ENCODE data around the gene CFB. TPM values are rescaled to one million over a fixed set of nuclear protein-coding genes. Genes with fewer than 3 reads are reported as not detected.

CFB gene
- total and polyA plus RNA-seq, 2 of the 13 experiments (the other 11 are each of a cell fraction or from before 2014, with no cell fraction given) = 171 to 513 TPM

DNA sequence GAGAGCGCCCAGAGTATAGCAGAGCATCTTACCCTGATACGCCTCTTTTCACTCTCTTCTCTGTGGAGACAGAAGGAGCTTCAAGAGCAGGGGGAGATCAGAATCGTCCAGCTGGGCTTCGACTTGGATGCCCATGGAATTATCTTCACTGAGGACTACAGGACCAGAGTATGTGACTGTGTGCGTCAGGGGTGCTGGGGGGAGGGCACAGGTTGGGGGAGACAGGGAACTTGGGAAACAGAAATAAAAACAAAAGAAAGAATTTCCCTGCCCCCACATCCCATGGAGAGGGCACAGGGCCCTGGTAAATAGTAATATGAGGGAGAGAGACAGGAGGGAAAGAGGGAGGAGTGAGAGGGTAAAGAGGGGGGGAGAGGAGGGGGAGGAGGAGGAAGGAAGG is 32.9 kb downstream of the CFB start:
- ChIA-PET POLR2A (interaction anchor here (1.1 to 1.7 kb wide), 3 partner anchors 9 to 33 kb away, joined by 3 to 5 read pairs (median 4); partner anchors contain the start of gene CFB), CTCF (ENCODE audit: low intra/inter-chr PET ratio, low total read pairs) (no interaction called here)
- no peak overlapping the region for H3K9ac ChIP-seq (ENCODE audit: insufficient read depth, low read depth, low read length)
- FAIRE-seq = no peak
- in situ Hi-C loops (cut with HindIII; ENCODE audit: extremely low pct_ligation_motif_present, low pct_unique_long_range_greater_than_20kb) (no loop called here), intact Hi-C loops (cut with micrococcal nuclease; ENCODE audit: unreplicated experiment) (no loop called here)
- no peak for DNase-seq (ENCODE audit: low spot score)
- BruUV-seq (replicated peaks) = no TSS peak
- no peak overlapping the region for H2AFZ ChIP-seq (ENCODE audit: low read length)
- peaks cover 0 to 7% of the 10 kb centered on the region in 2 experiments; a peak in 2 of 5 replicates for H3K36me3 ChIP-seq (replicated peaks in 1 of 2; ENCODE audit: control insufficient read depth in 1 of 2, insufficient read depth in 2 of 2, low read length in 2 of 2)
- TF ChIP-seq ZZZ3 (CRISPR knock-in tag; IDR thresholded peaks at IDR 0.05; ENCODE audit: borderline replicate concordance) (no peak), NFYB (CRISPR knock-in tag; IDR thresholded peaks at IDR 0.05) (no peak), POLR2AphosphoS5 (IDR thresholded peaks at IDR 0.05; ENCODE audit: low read depth, low read length) (no peak), MTA3 (CRISPR knock-in tag; IDR thresholded peaks at IDR 0.05) (no peak), ATF3 (CRISPR knock-in tag; IDR thresholded peaks at IDR 0.05) (no peak)
- peaks cover under 1% of the 10 kb centered on the region for H3K79me2 ChIP-seq (ENCODE audit: insufficient read depth, low read length)
- no peak overlapping the region for H3K4me2 ChIP-seq (ENCODE audit: low read depth, low read length)
- no peak overlapping the region for H3K4me3 ChIP-seq (replicated peaks in 1 of 3; ENCODE audit: insufficient read depth in 1 of 3, low read depth in 2 of 3, low read length in 3 of 3)
- no peak for ATAC-seq
- H3K27ac ChIP-seq (ENCODE audit: extremely low read length, insufficient read depth, low read length) = no peak overlapping the region
- no peaks in the 10 kb centered on the region for H3K9me3 ChIP-seq (ENCODE audit: low read length)
- 88% methylated on average over 5 of the region's 5 CpGs for WGBS (ENCODE audit: low lambda C conversion rate)
- no peaks in the 10 kb centered on the region for H3K27me3 ChIP-seq (ENCODE audit: control insufficient read depth in 1 of 2, insufficient read depth in 2 of 2, low read length in 2 of 2)
- H4K20me1 ChIP-seq (ENCODE audit: insufficient read depth, low read length) = no peaks in the 10 kb centered on the region
- H3K4me1 ChIP-seq (ENCODE audit: insufficient read depth, low read length) = peaks cover 10% of the 10 kb centered on the region

DNA sequence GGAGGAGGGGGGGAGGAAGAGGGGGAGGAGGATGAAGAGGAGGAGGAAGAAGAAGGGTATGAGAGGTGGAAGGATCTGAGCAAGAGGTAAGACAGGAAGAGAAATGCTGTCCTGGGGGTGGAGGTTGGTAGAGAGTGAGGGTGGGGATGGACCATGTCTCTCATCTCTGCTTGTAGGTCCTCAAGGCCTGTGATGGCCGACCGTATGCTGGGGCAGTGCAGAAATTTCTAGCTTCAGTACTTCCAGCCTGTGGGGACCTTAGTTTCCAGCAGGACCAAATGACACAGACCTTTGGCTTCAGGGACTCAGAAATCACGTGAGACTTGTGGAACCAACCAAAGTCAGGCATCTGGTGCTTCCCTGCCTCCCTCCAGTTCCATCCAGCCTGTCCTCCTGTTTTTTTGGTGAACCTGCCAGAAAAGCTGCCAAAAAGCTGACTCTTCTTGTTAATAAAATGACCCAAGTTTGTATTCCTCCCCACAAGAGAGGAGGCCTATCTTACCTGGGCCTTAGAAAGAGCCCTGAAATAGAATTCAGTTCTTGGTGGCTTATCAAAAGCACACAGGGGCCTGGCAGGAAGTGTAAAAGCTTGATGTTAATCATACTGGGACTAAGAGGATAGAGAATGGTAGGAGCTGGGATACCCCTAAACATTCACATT is 33.5 kb downstream of the CFB start:
- H2AFZ ChIP-seq (ENCODE audit: low read length) = no peak overlapping the region
- BruUV-seq (replicated peaks) = no TSS peak
- no peaks in the 10 kb centered on the region for H4K20me1 ChIP-seq (ENCODE audit: insufficient read depth, low read length)
- no peaks in the 10 kb centered on the region for H3K9me3 ChIP-seq (ENCODE audit: low read length)
- no peaks in the 10 kb centered on the region for H3K79me2 ChIP-seq (ENCODE audit: insufficient read depth, low read length)
- ChIA-PET CTCF (ENCODE audit: low intra/inter-chr PET ratio, low total read pairs) (no interaction called here), POLR2A (interaction anchor here (0.8 to 1.7 kb wide), 5 partner anchors 10 to 77 kb away, joined by 3 to 5 read pairs (median 4); partner anchors contain the start of genes CFB, NELFE, SKIC2 and ZBTB12)
- H3K4me2 ChIP-seq (ENCODE audit: low read depth, low read length) = no peak overlapping the region
- intact Hi-C loops (cut with micrococcal nuclease; ENCODE audit: unreplicated experiment) (no loop called here), in situ Hi-C loops (cut with HindIII; ENCODE audit: extremely low pct_ligation_motif_present, low pct_unique_long_range_greater_than_20kb) (no loop called here)
- H3K4me1 ChIP-seq (ENCODE audit: insufficient read depth, low read length) = peaks cover 7% of the 10 kb centered on the region; the same call in 1 of the 2 replicates
- DNase-seq (ENCODE audit: low spot score) = no peak
- 87% methylated on average over 3 of the region's 3 CpGs for WGBS (ENCODE audit: low lambda C conversion rate)
- no peak overlapping the region for H3K27ac ChIP-seq (ENCODE audit: extremely low read length, insufficient read depth, low read length)
- peaks cover 0 to 7% of the 10 kb centered on the region in 2 experiments; a peak in 2 of 5 replicates for H3K36me3 ChIP-seq (replicated peaks in 1 of 2; ENCODE audit: control insufficient read depth in 1 of 2, insufficient read depth in 2 of 2, low read length in 2 of 2)
- no peak overlapping the region for H3K9ac ChIP-seq (ENCODE audit: insufficient read depth, low read depth, low read length)
- H3K27me3 ChIP-seq (ENCODE audit: control insufficient read depth in 1 of 2, insufficient read depth in 2 of 2, low read length in 2 of 2) = no peaks in the 10 kb centered on the region
- no peak for ATAC-seq
- H3K4me3 ChIP-seq (replicated peaks in 1 of 3; ENCODE audit: insufficient read depth in 1 of 3, low read depth in 2 of 3, low read length in 3 of 3) = no peak overlapping the region
- FAIRE-seq = no peak
- TF ChIP-seq FOXO1 (CRISPR knock-in tag; IDR thresholded peaks at IDR 0.05) = no peak
- TF ChIP-seq ZNF839 (CRISPR knock-in tag; IDR thresholded peaks at IDR 0.05; ENCODE audit: borderline replicate concordance) = no peak
- no peak for TF ChIP-seq ETV5 (CRISPR knock-in tag; IDR thresholded peaks at IDR 0.05; ENCODE audit: borderline replicate concordance)
- TF ChIP-seq ZNF83 (CRISPR knock-in tag; IDR thresholded peaks at IDR 0.05; ENCODE audit: borderline replicate concordance) = no peak
- peak; percentile 46 for TF ChIP-seq PCBP2 (optimal IDR thresholded peaks at IDR 0.05; ENCODE audit: low read depth, low read length, poor library complexity, severe bottlenecking)
- no peak for TF ChIP-seq ZNF619 (CRISPR knock-in tag; IDR thresholded peaks at IDR 0.05)
- TF ChIP-seq TSC22D2 (CRISPR knock-in tag; IDR thresholded peaks at IDR 0.05; ENCODE audit: borderline replicate concordance) = no peak
- no peak for TF ChIP-seq MTF1 (CRISPR knock-in tag; IDR thresholded peaks at IDR 0.05)
- TF ChIP-seq NFYB (CRISPR knock-in tag; IDR thresholded peaks at IDR 0.05) = no peak
- TF ChIP-seq CC2D1A (CRISPR knock-in tag; IDR thresholded peaks at IDR 0.05) = no peak
- no peak for TF ChIP-seq ZSCAN21 (CRISPR knock-in tag; IDR thresholded peaks at IDR 0.05; ENCODE audit: borderline replicate concordance)
- TF ChIP-seq, protein P1, sequence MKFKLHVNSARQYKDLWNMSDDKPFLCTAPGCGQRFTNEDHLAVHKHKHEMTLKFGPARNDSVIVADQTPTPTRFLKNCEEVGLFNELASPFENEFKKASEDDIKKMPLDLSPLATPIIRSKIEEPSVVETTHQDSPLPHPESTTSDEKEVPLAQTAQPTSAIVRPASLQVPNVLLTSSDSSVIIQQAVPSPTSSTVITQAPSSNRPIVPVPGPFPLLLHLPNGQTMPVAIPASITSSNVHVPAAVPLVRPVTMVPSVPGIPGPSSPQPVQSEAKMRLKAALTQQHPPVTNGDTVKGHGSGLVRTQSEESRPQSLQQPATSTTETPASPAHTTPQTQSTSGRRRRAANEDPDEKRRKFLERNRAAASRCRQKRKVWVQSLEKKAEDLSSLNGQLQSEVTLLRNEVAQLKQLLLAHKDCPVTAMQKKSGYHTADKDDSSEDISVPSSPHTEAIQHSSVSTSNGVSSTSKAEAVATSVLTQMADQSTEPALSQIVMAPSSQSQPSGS (CRISPR knock-in tag; IDR thresholded peaks at IDR 0.05) = no peak
- peak; percentile 76 for TF ChIP-seq HNRNPK (IDR thresholded peaks at IDR 0.05; ENCODE audit: low read depth, low read length, poor library complexity, severe bottlenecking)
- TF ChIP-seq ETV6 (CRISPR knock-in tag; conservative IDR thresholded peaks at IDR 0.05) = no peak
